H1 (cell line): Measurements from ENCODE around the gene CAP2. TPM values are rescaled to one million over a fixed set of nuclear protein-coding genes. Genes with fewer than 3 reads are reported as not detected.

ENCODE experiments used
- CTCF ChIA-PET: fragments of 300-600 bp; sonication (Branson Sonifier 250); formaldehyde crosslinking; loops from one replicate; lab custom pipeline; 2021; ENCODE audit not compliant: partially characterized antibody; lab: Charles Lee
- POLR2A ChIA-PET: fragments of 300-600 bp; sonication (Branson Sonifier 250); formaldehyde crosslinking; loops from one replicate; lab custom pipeline; 2021; ENCODE audit warnings: inconsistent platforms; ENCODE audit not compliant: partially characterized antibody; lab: Charles Lee
- DNase-seq, 2 experiments: peaks; one replicate each; pipeline versions ENCODE4 v3.0.0 to v3.0.0-alpha.2; 2010 to 2022; ENCODE audit warnings: low spot score in 2 of 2, low read depth in 1 of 2, mixed read lengths in 1 of 2
- FAIRE-seq: peaks from 2 replicates; lab custom pipeline; 2011; peaks lifted over from hg19 to GRCh38; lab: Jason Lieb, UNC
- H2AFZ ChIP-seq: 2 replicates; pipeline ENCODE4 v1.8.1; 2012; ENCODE audit warnings: low read length, inconsistent platforms
- H2AK5ac ChIP-seq: 2 replicates; pipeline ENCODE4 v1.6.1; 2013; ENCODE audit warnings: low read depth, low read length
- H2BK120ac ChIP-seq: replicated peaks from 2 replicates; pipeline ENCODE3; 2013; ENCODE audit warnings: low read depth, low read length, inconsistent platforms
- H2BK12ac ChIP-seq: 2 replicates; pipeline ENCODE4 v1.6.1; 2013; ENCODE audit warnings: low read depth, low read length
- H2BK15ac ChIP-seq: 2 replicates; pipeline ENCODE4 v1.6.1; 2013; ENCODE audit warnings: low read length
- H2BK20ac ChIP-seq: 2 replicates; pipeline ENCODE4 v1.6.1; 2013; ENCODE audit warnings: low read length
- H2BK5ac ChIP-seq: 2 replicates; pipeline ENCODE4 v1.6.1; 2013; ENCODE audit warnings: low read depth, low read length
- H3K14ac ChIP-seq: 2 replicates; pipeline ENCODE4 v1.6.1; 2013; ENCODE audit warnings: inconsistent platforms; ENCODE audit not compliant: insufficient read length
- H3K18ac ChIP-seq: 2 replicates; pipeline ENCODE4 v1.6.1; 2013; ENCODE audit warnings: low read length; ENCODE audit errors: extremely low read depth
- H3K23ac ChIP-seq: 2 replicates; pipeline ENCODE4 v1.6.1; 2013; ENCODE audit warnings: inconsistent platforms; ENCODE audit not compliant: insufficient read length
- H3K23me2 ChIP-seq: 2 replicates; pipeline ENCODE4 v1.6.1; 2013; ENCODE audit warnings: low read depth, low read length
- H3K27ac ChIP-seq: 2 replicates; pipeline ENCODE4 v1.6.1; 2011; ENCODE audit warnings: low read depth, low read length, inconsistent platforms
- H3K27me3 ChIP-seq, 4 experiments: replicated peaks in 1 of 4; 1 replicate in 1 of 4; 2 replicates in 3 of 4; pipeline versions ENCODE4 v1.6.1 to v1.8.1; 2011 to 2013; ENCODE audit warnings: low read length in 3 of 4, mild to moderate bottlenecking in 3 of 4, inconsistent platforms in 2 of 4, mixed read lengths in 2 of 4, moderate library complexity in 1 of 4; ENCODE audit not compliant: control insufficient read depth in 3 of 4, insufficient read depth in 3 of 4; ENCODE audit errors: extremely low read depth in 1 of 4
- H3K36me3 ChIP-seq, 4 experiments: 2 replicates each; pipeline versions ENCODE4 v1.6.1 to v1.8.1; 2011 to 2013; ENCODE audit warnings: mild to moderate bottlenecking in 4 of 4, low read length in 3 of 4, moderate library complexity in 2 of 4, control low read depth in 1 of 4, inconsistent platforms in 1 of 4; ENCODE audit not compliant: insufficient read depth in 4 of 4, control insufficient read depth in 2 of 4
- H3K4ac ChIP-seq: replicated peaks from 2 replicates; pipeline ENCODE3; 2013; ENCODE audit warnings: low read length, low read depth, mixed read lengths, inconsistent platforms; ENCODE audit not compliant: insufficient read length
- H3K4me1 ChIP-seq, 4 experiments: replicated peaks in 1 of 4; 1 replicate in 1 of 4; 2 replicates in 3 of 4; pipeline versions ENCODE4 v1.6.1 to v1.8.1; 2011 to 2013; ENCODE audit warnings: low read length in 3 of 4, inconsistent platforms in 2 of 4, mixed read lengths in 1 of 4; ENCODE audit not compliant: insufficient read depth in 4 of 4, control insufficient read depth in 3 of 4
- H3K4me2 ChIP-seq, 2 experiments: 2 replicates each; pipeline versions ENCODE4 v1.6.1 to v1.8.1; 2011 to 2013; ENCODE audit warnings: low read depth in 2 of 2, low read length in 2 of 2, control low read depth in 1 of 2, inconsistent platforms in 1 of 2, mild to moderate bottlenecking in 1 of 2; ENCODE audit not compliant: insufficient read depth in 1 of 2
- H3K4me3 ChIP-seq, 4 experiments: fragments of 200-600, 300-600 bp in 1 of 4; sonication (generic), shearing (Covaris generic), sonication (Bioruptor Twin) in 1 of 4; 2 replicates each; pipeline versions ENCODE4 v1.5.1 to v1.8.1; 2011 to 2016; ENCODE audit warnings: low read length in 4 of 4, low read depth in 3 of 4, control low read depth in 2 of 4, inconsistent platforms in 2 of 4, mild to moderate bottlenecking in 2 of 4, mixed read lengths in 1 of 4, moderate library complexity in 1 of 4; ENCODE audit not compliant: insufficient read depth in 2 of 4; ENCODE audit errors: extremely low read depth in 1 of 4
- H3K56ac ChIP-seq: replicated peaks from 2 replicates; pipeline ENCODE3; 2013; ENCODE audit warnings: low read depth, mild to moderate bottlenecking, mixed read lengths, low read length, inconsistent platforms; ENCODE audit not compliant: insufficient read length
- H3K79me1 ChIP-seq: 2 replicates; pipeline ENCODE4 v1.6.1; 2013; ENCODE audit warnings: low read depth, low read length, control low read depth
- H3K79me2 ChIP-seq, 2 experiments: 2 replicates each; pipeline versions ENCODE4 v1.6.1 to v1.8.1; 2012 to 2013; ENCODE audit warnings: low read length in 2 of 2, mild to moderate bottlenecking in 2 of 2, inconsistent platforms in 1 of 2; ENCODE audit not compliant: insufficient read depth in 2 of 2, control insufficient read depth in 1 of 2
- H3K9ac ChIP-seq, 4 experiments: replicated peaks in 1 of 4; 1 replicate in 1 of 4; 2 replicates in 3 of 4; pipeline versions ENCODE4 v1.6.1 to v1.8.1; 2011 to 2013; ENCODE audit warnings: low read depth in 3 of 4, low read length in 3 of 4, control low read depth in 2 of 4, mild to moderate bottlenecking in 2 of 4, moderate library complexity in 2 of 4, inconsistent platforms in 1 of 4; ENCODE audit errors: extremely low read depth in 1 of 4
- H3K9me3 ChIP-seq, 2 experiments: 2 replicates each; pipeline versions ENCODE4 v1.6.1 to v1.8.1; 2012 to 2013; ENCODE audit warnings: mild to moderate bottlenecking in 2 of 2, moderate library complexity in 2 of 2, control low read depth in 1 of 2, inconsistent platforms in 1 of 2, low read depth in 1 of 2, low read length in 1 of 2, mixed read lengths in 1 of 2; ENCODE audit not compliant: insufficient read depth in 2 of 2
- H4K20me1 ChIP-seq, 2 experiments: replicated peaks in 1 of 2; 2 replicates each; pipeline versions ENCODE3 to v1.8.1; 2011 to 2013; ENCODE audit warnings: inconsistent platforms in 2 of 2, low read length in 2 of 2, mild to moderate bottlenecking in 1 of 2; ENCODE audit not compliant: insufficient read depth in 2 of 2, control insufficient read depth in 1 of 2
- H4K5ac ChIP-seq: 2 replicates; pipeline ENCODE4 v1.6.1; 2013; ENCODE audit warnings: low read length, low read depth, mixed read lengths, inconsistent platforms; ENCODE audit not compliant: insufficient read length
- H4K8ac ChIP-seq: 2 replicates; pipeline ENCODE4 v1.8.0; 2013; ENCODE audit warnings: mild to moderate bottlenecking, moderate library complexity, low read length, inconsistent platforms; ENCODE audit not compliant: insufficient read depth; ENCODE audit errors: extremely low read depth
- H4K91ac ChIP-seq: replicated peaks from 2 replicates; pipeline ENCODE3; 2013; ENCODE audit warnings: low read length, mixed read lengths, inconsistent platforms; ENCODE audit not compliant: insufficient read length
- CEBPB ChIP-seq: IDR thresholded peaks from 2 replicates; pipeline ENCODE4 v1.6.1; 2012; ENCODE audit warnings: low read depth, low read length
- JUN ChIP-seq: IDR thresholded peaks from 2 replicates; pipeline ENCODE4 v1.6.1; 2011; ENCODE audit warnings: low read depth, mild to moderate bottlenecking, improper control_type of control experiment, low read length
- WGBS, 2 experiments: shearing (Covaris generic) in 1 of 2; methylation state at CpG; one replicate each; pipeline versions ENCODE4 v1.1.6 to v1.1.7; 2013 to 2015; ENCODE audit warnings: low lambda C conversion rate in 2 of 2, mixed read lengths in 2 of 2, inconsistent platforms in 1 of 2, low coverage in 1 of 2, missing lambda C conversion rate in 1 of 2; ENCODE audit not compliant: insufficient replicate concordance in 2 of 2, insufficient coverage in 1 of 2, insufficient read length in 1 of 2; ENCODE audit errors: extremely low coverage in 1 of 2, missing lambda C conversion rate in 1 of 2; 5-methylcytosine and 5-hydroxymethylcytosine counted together
- polyA plus RNA-seq, 7 experiments: library from polyadenylated mRNA; depleted of rRNA in 3 of 7; stranded (reverse) in 5 of 7; unstranded in 2 of 7; fragments of >200 nt in 5 of 7; fragments of 200-250 nt in 2 of 7; gene quantifications; 1 replicate in 5 of 7; 2 replicates in 1 of 7; 4 replicates in 1 of 7; pipeline versions ENCODE4 v1.2.1 to v1.2.3, GENCODE V29; 2011 to 2013; ENCODE audit warnings: missing spikeins in 2 of 7, mixed read lengths in 2 of 7
- total RNA-seq: library from RNA; stranded (reverse); fragmentation: NEBNext Ultra II Directional; extraction: Animal tissue kit (Norgen Biotek cat#: 25700); gene quantifications from 2 replicates; pipeline ENCODE4 v1.2.1, GENCODE V29; 2021

CAP2 gene
- total and polyA plus RNA-seq, 2 of the 8 experiments (the other 6 are each of a cell fraction or from before 2014, with no cell fraction given), result 7.2 to 10.0 TPM

DNA sequence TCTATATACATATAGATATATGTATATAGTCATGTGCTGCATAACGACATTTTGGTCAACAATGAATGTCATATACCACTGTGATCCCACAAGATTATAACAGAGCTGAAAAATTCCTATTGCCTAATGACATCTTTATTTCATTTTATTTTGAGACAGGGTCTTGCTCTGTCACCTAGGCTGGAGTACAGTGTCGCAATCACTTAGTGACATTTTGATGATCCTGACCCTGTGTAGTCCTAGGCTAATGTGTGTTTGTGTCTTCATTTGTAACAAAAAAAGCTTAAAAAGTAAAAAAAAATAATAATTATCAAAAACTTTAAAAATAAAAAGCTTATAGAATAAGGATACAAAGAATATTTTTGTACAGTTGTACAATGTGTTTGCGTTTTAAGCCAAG, 202.7 kb downstream of the CAP2 start:
- Histone ChIP-seq H2BK5ac (no peak overlapping the region), H3K23ac (no peak overlapping the region), H4K5ac (no peak overlapping the region), H4K20me1 (no peaks in the 10 kb centered on the region), H2BK15ac (no peak overlapping the region), H3K36me3 (no peaks in the 10 kb centered on the region), H2BK12ac (no peak overlapping the region), H3K27ac (no peak overlapping the region), H3K9ac (no peak overlapping the region), H3K4me1 (no peaks in the 10 kb centered on the region), H2BK120ac (no peak overlapping the region), H3K4ac (no peak overlapping the region), H3K9me3 (no peaks in the 10 kb centered on the region), H3K4me3 (no peak overlapping the region), H3K56ac (no peak overlapping the region), H4K8ac (no peak overlapping the region), H3K14ac (no peak overlapping the region), H3K18ac (no peak overlapping the region), H4K91ac (no peak overlapping the region), H2AK5ac (no peak overlapping the region), H2AFZ (no peak overlapping the region), H3K27me3 (no peaks in the 10 kb centered on the region), H3K4me2 (no peak overlapping the region), H3K79me2 (no peaks in the 10 kb centered on the region), H2BK20ac (no peak overlapping the region), H3K79me1 (no peaks in the 10 kb centered on the region), H3K23me2 (peaks cover 3% of the 10 kb centered on the region; the same call in 1 of the 2 replicates)
- FAIRE-seq, result no peak
- no peak for TF ChIP-seq JUN
- peak; percentile 36; the same call in 1 of the 2 replicates for TF ChIP-seq CEBPB
- 93% methylated on average over 3 of the region's 3 CpGs; no CpG with 5 or more reads in 1 of the 2 experiments for WGBS, 2 experiments
- POLR2A ChIA-PET, result no interaction called here
- CTCF ChIA-PET, result interaction anchor here (0.7 to 2.0 kb wide), 2 partner anchors 12 to 324 kb away, joined by 3 to 6 read pairs; no protein-coding TSS in a partner anchor
- DNase-seq, result no peak
